Measurements from ENCODE around the gene VPS13D.
"Not testable (repeated sequence)": the region's sequence is repeated elsewhere in the genome, so short reads cannot be mapped to it uniquely, and the experiment has no call there.

Gene VPS13D

GRCh38 chr1:12208271-12208670 lies 21.6 kb upstream of the VPS13D start:
- CTCF ChIA-PET = interaction anchor here (0.7 to 16.7 kb wide), 16 partner anchors 9 to 114 kb away, joined by 3 to 294 read pairs (median 5); no protein-coding TSS in a partner anchor
- DNase-seq (ENCODE audit: extremely low spot score) = no peak
- POLR2A ChIA-PET = no interaction called here
- no peak for TF ChIP-seq CTCF (IDR thresholded peaks at IDR 0.05; ENCODE audit: control extremely low read depth, extremely low read depth, low read depth, missing control alignments)

GRCh38 chr1:12208764-12209494 lies 20.9 kb upstream of the VPS13D start:
- peak; percentile 88 for TF ChIP-seq CTCF (IDR thresholded peaks at IDR 0.05; ENCODE audit: control extremely low read depth, extremely low read depth, low read depth, missing control alignments)
- POLR2A ChIA-PET = no interaction called here
- CTCF ChIA-PET = interaction anchor here (0.5 to 16.7 kb wide), 24 partner anchors 9 to 130 kb away, joined by 3 to 294 read pairs (median 4); no protein-coding TSS in a partner anchor
- peak; percentile 85 for DNase-seq (ENCODE audit: extremely low spot score)

GRCh38 chr1:12209495-12209832 lies 20.4 kb upstream of the VPS13D start:
- no peak for DNase-seq (ENCODE audit: extremely low spot score)
- CTCF ChIA-PET = interaction anchor here (0.5 to 16.7 kb wide), 14 partner anchors 9 to 130 kb away, joined by 3 to 294 read pairs (median 4); no protein-coding TSS in a partner anchor
- TF ChIP-seq CTCF (IDR thresholded peaks at IDR 0.05; ENCODE audit: control extremely low read depth, extremely low read depth, low read depth, missing control alignments) = no peak
- POLR2A ChIA-PET = no interaction called here

GRCh38 chr1:12215118-12215961 lies 14.5 kb upstream of the VPS13D start:
- POLR2A ChIA-PET = no interaction called here
- CTCF ChIA-PET = interaction anchor here (1.0 to 3.2 kb wide), 4 partner anchors 14 to 95 kb away, joined by 3 to 14 read pairs (median 4); no protein-coding TSS in a partner anchor
- no peak for DNase-seq (ENCODE audit: extremely low spot score)
- no peak for TF ChIP-seq CTCF (IDR thresholded peaks at IDR 0.05; ENCODE audit: control extremely low read depth, extremely low read depth, low read depth, missing control alignments)

GRCh38 chr1:12219800-12220199 lies 10.0 kb upstream of the VPS13D start:
- POLR2A ChIA-PET = no interaction called here
- TF ChIP-seq CTCF (IDR thresholded peaks at IDR 0.05; ENCODE audit: control extremely low read depth, extremely low read depth, low read depth, missing control alignments) = no peak
- CTCF ChIA-PET = interaction anchor here (2.1 to 3.1 kb wide), 2 partner anchors 9 to 95 kb away, joined by 5 to 8 read pairs; no protein-coding TSS in a partner anchor
- DNase-seq (ENCODE audit: extremely low spot score) = no peak

GRCh38 chr1:12220890-12221289 lies 8.9 kb upstream of the VPS13D start:
- TF ChIP-seq CTCF (IDR thresholded peaks at IDR 0.05; ENCODE audit: control extremely low read depth, extremely low read depth, low read depth, missing control alignments) = no peak
- POLR2A ChIA-PET = no interaction called here
- DNase-seq (ENCODE audit: extremely low spot score) = no peak
- CTCF ChIA-PET = interaction anchor here (0.9 to 3.1 kb wide), 3 partner anchors 8 to 96 kb away, joined by 3 to 8 read pairs (median 5); no protein-coding TSS in a partner anchor

- DNase-seq (ENCODE audit: extremely low spot score); CTCF ChIA-PET: not testable (repeated sequence)
- POLR2A ChIA-PET = interaction anchor here (0.6 kb wide), 1 partner anchor 385 kb away, joined by 4 read pairs; no protein-coding TSS in a partner anchor
Measured at GRCh38 chr1:12222700-12223099, 7.1 kb upstream of the VPS13D start.

- POLR2A ChIA-PET; CTCF ChIA-PET; DNase-seq (ENCODE audit: extremely low spot score): not testable (repeated sequence)
Measured at GRCh38 chr1:12224092-12224491, 5.7 kb upstream of the VPS13D start.
